Activated T-cell treated with anti-CD3 and anti-CD28 coated beads for 48 hours (primary cell): ENCODE measurements around the gene EOLA1.
A peak's percentile ranks its signal among the peaks of the same experiment; 100 is the strongest.
"Not testable (repeated sequence)": the region's sequence is repeated elsewhere in the genome, so short reads cannot be mapped to it uniquely, and the experiment has no call there.

Source experiments
- DNase-seq: peaks from one replicate; pipeline ENCODE4 v3.0.0-alpha.2; 2020; ENCODE audit warnings: low read depth

EOLA1 gene

GRCh38 chrX:149540621-149541520 lies at the start of gene EOLA1:
Gene EOLA1, plus strand, starts transcription at chrX:149541012. Its CDS starts 4,619 bp downstream, at chrX:149545631.
- peak; percentile 78 for DNase-seq

- DNase-seq, result no peak
Observed at GRCh38 chrX:149491812-149492211, 49.0 kb upstream of the EOLA1 start.

GRCh38 chrX:149493567-149494562 lies 46.9 kb upstream of the EOLA1 start:
- DNase-seq, result no peak

GRCh38 chrX:149494844-149495565 lies 45.8 kb upstream of the EOLA1 start:
- no peak for DNase-seq

GRCh38 chrX:149495573-149496071 lies 45.2 kb upstream of the EOLA1 start:
- DNase-seq, result no peak

- DNase-seq, result no peak
Observed at GRCh38 chrX:149497054-149497453, 43.8 kb upstream of the EOLA1 start.

- DNase-seq, result no peak
Observed at GRCh38 chrX:149497626-149498025, 43.2 kb upstream of the EOLA1 start.

- DNase-seq, result no peak
Observed at GRCh38 chrX:149498767-149499166, 42.0 kb upstream of the EOLA1 start.

GRCh38 chrX:149499766-149500165 lies 41.0 kb upstream of the EOLA1 start:
- no peak for DNase-seq

- not testable (repeated sequence) for DNase-seq
Observed at GRCh38 chrX:149502923-149503322, 37.9 kb upstream of the EOLA1 start.

GRCh38 chrX:149503446-149503845 lies 37.4 kb upstream of the EOLA1 start:
- not testable (repeated sequence) for DNase-seq

- peak; percentile 61 for DNase-seq
Observed at GRCh38 chrX:149504226-149504914, 36.4 kb upstream of the EOLA1 start.

- DNase-seq, result peak; percentile 81
Observed at GRCh38 chrX:149504915-149505651, 35.7 kb upstream of the EOLA1 start, which contains the start of gene IDS. Gene IDS, minus strand, starts transcription at chrX:149505306. Its CDS starts 169 bp downstream, at chrX:149505137.

GRCh38 chrX:149505671-149506070 lies 35.1 kb upstream of the EOLA1 start:
- no peak for DNase-seq

GRCh38 chrX:149506349-149506748 lies 34.5 kb upstream of the EOLA1 start:
- no peak for DNase-seq

GRCh38 chrX:149508467-149508866 lies 32.3 kb upstream of the EOLA1 start:
- no peak for DNase-seq

GRCh38 chrX:149510386-149510785 lies 30.4 kb upstream of the EOLA1 start:
- no peak for DNase-seq

- no peak for DNase-seq
Observed at GRCh38 chrX:149511081-149511480, 29.7 kb upstream of the EOLA1 start.

GRCh38 chrX:149512225-149512885 lies 28.5 kb upstream of the EOLA1 start:
- DNase-seq, result no peak
